ENCODE data around the gene STAP1.
"Not testable (repeated sequence)": the region's sequence is repeated elsewhere in the genome, so short reads cannot be mapped to it uniquely, and the experiment has no call there.

Gene STAP1

DNA sequence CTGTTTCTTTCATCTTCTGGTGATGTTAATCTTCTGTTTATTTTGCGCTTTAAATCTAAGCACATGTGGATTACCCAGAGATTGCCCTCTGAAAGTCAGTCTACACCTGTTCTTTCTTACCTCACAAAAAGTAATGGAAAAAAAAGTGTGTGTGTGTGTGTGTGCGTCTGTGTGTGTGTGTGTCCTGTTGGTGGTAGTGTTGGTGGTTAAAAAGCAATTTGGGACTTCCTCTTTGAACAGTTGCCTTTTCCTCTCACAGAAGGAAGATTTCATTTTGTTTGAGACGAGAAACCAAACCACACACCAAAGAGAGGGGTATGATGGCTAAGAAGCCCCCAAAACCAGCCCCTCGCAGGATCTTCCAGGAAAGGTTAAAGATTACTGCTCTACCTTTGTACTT is at the start of gene STAP1:
TSS of gene STAP1 (plus strand) at position 235 of the 400 bp plus-strand sequence. CDS start at position 318, 83 bp downstream.
- Mint-ChIP-seq H3K27me3 (ENCODE audit: low read depth, poor library complexity) (peaks cover 5% of the 10 kb centered on the region), H3K4me3 (no peak within 1 kb of the TSS), H3K4me1 (no peaks in the 10 kb centered on the region), H3K27ac (no peak within 1 kb of the TSS), H3K36me3 (ENCODE audit: low read depth) (no peaks in the 10 kb centered on the region), H3K9me3 (no peaks in the 10 kb centered on the region)
- no peak for DNase-seq
- no peak for TF ChIP-seq CTCF (IDR thresholded peaks at IDR 0.05)

DNA sequence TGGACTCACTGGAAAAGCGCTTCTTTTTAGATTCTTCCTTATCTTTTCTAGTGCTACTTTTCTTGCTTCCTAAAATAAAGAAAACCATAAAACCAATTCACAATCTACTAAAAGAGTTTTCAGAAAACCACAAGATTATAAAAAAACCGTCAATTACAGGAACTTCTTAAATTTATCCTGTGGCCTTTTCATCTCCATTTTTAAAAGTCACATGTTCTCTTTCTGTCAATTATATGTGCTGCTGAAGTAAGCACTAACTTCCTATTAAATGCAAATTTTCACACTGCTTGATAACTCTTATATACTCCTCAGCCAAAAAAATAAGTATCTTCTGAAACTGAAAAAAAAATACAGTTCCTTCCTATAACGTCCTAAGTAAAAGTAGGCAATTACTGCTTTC is 46.0 kb upstream of the STAP1 start:
- DNase-seq: no peak
- peaks cover 38% of the 10 kb centered on the region for H3K36me3 Mint-ChIP-seq (ENCODE audit: low read depth)

DNA sequence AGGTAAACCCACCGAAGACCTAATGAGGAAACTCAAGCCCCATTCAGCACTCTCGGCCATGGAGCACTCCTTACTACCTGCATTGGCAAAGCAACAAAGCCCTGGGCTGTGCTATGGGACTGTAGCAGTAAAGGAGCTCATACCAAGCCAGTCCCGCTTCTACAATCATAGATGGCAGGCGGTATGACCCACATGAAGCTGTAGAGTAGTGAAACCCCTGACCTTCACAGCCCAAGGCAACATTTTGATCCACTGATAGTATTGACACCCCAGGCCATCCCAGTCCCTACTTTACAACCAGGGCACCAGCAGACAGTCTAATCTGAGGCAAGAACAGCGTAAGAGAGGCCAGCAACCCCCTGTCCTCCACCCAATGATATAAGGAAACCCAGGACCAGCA is 38.4 kb upstream of the STAP1 start:
- Mint-ChIP-seq H3K27ac (peak overlapping the region; percentile 36), H3K27me3 (ENCODE audit: low read depth, poor library complexity) (no peaks in the 10 kb centered on the region), H3K4me1 (no peaks in the 10 kb centered on the region), H3K9me3 (peaks cover 6% of the 10 kb centered on the region), H3K36me3 (ENCODE audit: low read depth) (peaks cover 50% of the 10 kb centered on the region), H3K4me3 (no peak overlapping the region)
- TF ChIP-seq CTCF (IDR thresholded peaks at IDR 0.05): no peak
- DNase-seq: no peak

More for the DNA sequence above, 46.0 kb upstream of the STAP1 start:
- Mint-ChIP-seq H3K27ac (no peak overlapping the region), H3K4me3 (no peak overlapping the region), H3K27me3 (ENCODE audit: low read depth, poor library complexity) (no peaks in the 10 kb centered on the region), H3K9me3 (no peaks in the 10 kb centered on the region), H3K4me1 (no peaks in the 10 kb centered on the region)
- TF ChIP-seq CTCF (IDR thresholded peaks at IDR 0.05): no peak

GRCh38 chr4:67521506-67521905 is 37.0 kb upstream of the STAP1 start:
- TF ChIP-seq CTCF (IDR thresholded peaks at IDR 0.05): no peak
- Mint-ChIP-seq H3K27me3 (ENCODE audit: low read depth, poor library complexity) (no peaks in the 10 kb centered on the region), H3K4me1 (no peaks in the 10 kb centered on the region), H3K36me3 (ENCODE audit: low read depth) (peaks cover 63% of the 10 kb centered on the region), H3K9me3 (peaks cover 18% of the 10 kb centered on the region), H3K4me3 (no peak overlapping the region), H3K27ac (no peak overlapping the region)
- no peak for DNase-seq

DNA sequence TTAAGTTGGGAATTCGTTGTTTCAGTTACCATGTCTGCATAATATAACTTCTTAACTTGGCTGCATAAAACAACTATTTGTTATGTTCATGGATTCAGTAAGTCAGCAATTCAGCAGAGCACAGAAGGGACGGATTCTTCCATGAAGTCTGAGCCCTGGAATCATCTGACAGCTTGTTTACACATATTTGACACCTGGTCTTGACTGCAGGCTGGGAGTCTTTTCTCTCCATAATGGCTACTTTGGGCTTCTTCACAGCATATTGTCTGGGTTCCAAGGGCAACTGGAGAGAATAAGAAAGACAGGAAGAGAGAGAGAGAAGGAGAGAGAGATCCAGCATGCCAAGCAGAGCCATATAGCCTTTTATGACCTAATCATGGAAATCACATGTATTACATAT is 36.3 kb upstream of the STAP1 start:
- H3K27ac Mint-ChIP-seq: no peak overlapping the region
- no peak for DNase-seq
- no peak overlapping the region for H3K4me3 Mint-ChIP-seq
- no peak for TF ChIP-seq CTCF (IDR thresholded peaks at IDR 0.05)
- no peaks in the 10 kb centered on the region for H3K27me3 Mint-ChIP-seq (ENCODE audit: low read depth, poor library complexity)
- H3K4me1 Mint-ChIP-seq: no peaks in the 10 kb centered on the region
- H3K36me3 Mint-ChIP-seq (ENCODE audit: low read depth): peaks cover 66% of the 10 kb centered on the region
- H3K9me3 Mint-ChIP-seq: peaks cover 21% of the 10 kb centered on the region

GRCh38 chr4:67522851-67523671 is 35.5 kb upstream of the STAP1 start:
- TF ChIP-seq CTCF (IDR thresholded peaks at IDR 0.05): no peak
- H3K4me1 Mint-ChIP-seq: no peaks in the 10 kb centered on the region
- no peak overlapping the region for H3K4me3 Mint-ChIP-seq
- H3K9me3 Mint-ChIP-seq: peaks cover 21% of the 10 kb centered on the region
- H3K27ac Mint-ChIP-seq: no peak overlapping the region
- H3K36me3 Mint-ChIP-seq (ENCODE audit: low read depth): peaks cover 73% of the 10 kb centered on the region
- no peak for DNase-seq
- H3K27me3 Mint-ChIP-seq (ENCODE audit: low read depth, poor library complexity): no peaks in the 10 kb centered on the region

- H3K4me1 Mint-ChIP-seq; H3K27me3 Mint-ChIP-seq (ENCODE audit: low read depth, poor library complexity); H3K4me3 Mint-ChIP-seq; DNase-seq; H3K27ac Mint-ChIP-seq: not testable (repeated sequence)
- Mint-ChIP-seq H3K9me3 (peaks cover 21% of the 10 kb centered on the region), H3K36me3 (ENCODE audit: low read depth) (peaks cover 75% of the 10 kb centered on the region)
These were observed 34.4 kb upstream of the STAP1 start for GRCh38 chr4:67524140-67524539.
